ENCODE results near the gene GDF7.

DNA sequence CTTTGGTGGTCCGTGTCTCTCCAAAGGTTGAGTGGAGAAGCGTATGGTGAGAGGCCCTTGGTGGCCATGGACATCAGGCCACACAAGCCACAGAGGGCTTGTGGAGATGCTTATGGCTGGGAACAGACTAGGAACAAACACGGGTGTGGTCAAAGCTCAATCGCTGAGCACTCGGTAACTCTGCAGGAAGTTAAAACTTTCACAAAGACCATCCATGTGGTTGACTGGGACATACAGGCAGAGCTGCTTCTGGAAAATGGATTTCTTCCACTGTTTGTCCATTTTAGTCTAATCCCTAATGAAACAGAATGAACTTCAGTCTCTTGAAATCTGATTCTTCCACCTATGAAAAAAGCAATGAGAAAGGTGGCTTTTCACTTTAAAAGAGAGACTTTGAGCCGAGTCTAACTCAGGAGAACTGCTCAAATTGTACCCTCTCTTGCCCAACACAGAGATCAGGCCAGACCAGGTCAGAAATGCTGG is 17.7 kb downstream of the GDF7 start:
- TF ChIP-seq, protein P1, sequence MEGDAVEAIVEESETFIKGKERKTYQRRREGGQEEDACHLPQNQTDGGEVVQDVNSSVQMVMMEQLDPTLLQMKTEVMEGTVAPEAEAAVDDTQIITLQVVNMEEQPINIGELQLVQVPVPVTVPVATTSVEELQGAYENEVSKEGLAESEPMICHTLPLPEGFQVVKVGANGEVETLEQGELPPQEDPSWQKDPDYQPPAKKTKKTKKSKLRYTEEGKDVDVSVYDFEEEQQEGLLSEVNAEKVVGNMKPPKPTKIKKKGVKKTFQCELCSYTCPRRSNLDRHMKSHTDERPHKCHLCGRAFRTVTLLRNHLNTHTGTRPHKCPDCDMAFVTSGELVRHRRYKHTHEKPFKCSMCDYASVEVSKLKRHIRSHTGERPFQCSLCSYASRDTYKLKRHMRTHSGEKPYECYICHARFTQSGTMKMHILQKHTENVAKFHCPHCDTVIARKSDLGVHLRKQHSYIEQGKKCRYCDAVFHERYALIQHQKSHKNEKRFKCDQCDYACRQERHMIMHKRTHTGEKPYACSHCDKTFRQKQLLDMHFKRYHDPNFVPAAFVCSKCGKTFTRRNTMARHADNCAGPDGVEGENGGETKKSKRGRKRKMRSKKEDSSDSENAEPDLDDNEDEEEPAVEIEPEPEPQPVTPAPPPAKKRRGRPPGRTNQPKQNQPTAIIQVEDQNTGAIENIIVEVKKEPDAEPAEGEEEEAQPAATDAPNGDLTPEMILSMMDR (IDR thresholded peaks at IDR 0.05) = no peak
- TF ChIP-seq POLR2AphosphoS5 (IDR thresholded peaks at IDR 0.05) = no peak
